Ecto neural progenitor cell (in vitro differentiated cells): ENCODE measurements around the gene ANKRD53.
"Not testable (repeated sequence)": the region's sequence is repeated elsewhere in the genome, so short reads cannot be mapped to it uniquely, and the experiment has no call there.

Source experiments
- DNase-seq: peaks from one replicate; pipeline ENCODE4 v3.0.0-alpha.2; 2018; ENCODE audit warnings: low spot score

The ANKRD53 gene

GRCh38 chr2:70991742-70992141, 13.3 kb downstream of the ANKRD53 start:
- no peak for DNase-seq

- DNase-seq, result no peak
Observed at GRCh38 chr2:70992945-70993853, 14.8 kb downstream of the ANKRD53 start.

- no peak for DNase-seq
Observed at GRCh38 chr2:70994009-70994698, 15.7 kb downstream of the ANKRD53 start.

GRCh38 chr2:70994699-70995425, 16.4 kb downstream of the ANKRD53 start, which contains the start of gene TEX261:
Gene TEX261, minus strand, starts transcription at chr2:70994873. Its CDS starts 116 bp downstream, at chr2:70994757.
- DNase-seq, result peak; percentile 95

GRCh38 chr2:70995426-70995729, 16.9 kb downstream of the ANKRD53 start:
- DNase-seq, result peak; percentile 66

GRCh38 chr2:70998885-70999284, 20.5 kb downstream of the ANKRD53 start:
- not testable (repeated sequence) for DNase-seq

- peak; percentile 29 for DNase-seq
Observed at GRCh38 chr2:70999362-70999761, 20.9 kb downstream of the ANKRD53 start.

GRCh38 chr2:70999931-71000330, 21.5 kb downstream of the ANKRD53 start:
- not testable (repeated sequence) for DNase-seq

GRCh38 chr2:71000780-71001591, 22.6 kb downstream of the ANKRD53 start:
- DNase-seq, result peak; percentile 80

- DNase-seq, result no peak
Observed at GRCh38 chr2:71001592-71001927, 23.1 kb downstream of the ANKRD53 start.

- DNase-seq, result peak; percentile 84
Observed at GRCh38 chr2:71001981-71002570, 23.6 kb downstream of the ANKRD53 start.

- no peak for DNase-seq
Observed at GRCh38 chr2:71003396-71003795, 25.0 kb downstream of the ANKRD53 start.

GRCh38 chr2:71003966-71004755, 25.7 kb downstream of the ANKRD53 start:
- no peak for DNase-seq

GRCh38 chr2:71004857-71005256, 26.4 kb downstream of the ANKRD53 start:
- no peak for DNase-seq

GRCh38 chr2:71005271-71006202, 27.1 kb downstream of the ANKRD53 start:
- no peak for DNase-seq

- no peak for DNase-seq
Observed at GRCh38 chr2:71006323-71006722, 27.9 kb downstream of the ANKRD53 start.

- no peak for DNase-seq
Observed at GRCh38 chr2:71006955-71007799, 28.7 kb downstream of the ANKRD53 start.

GRCh38 chr2:71008342-71008741, 29.9 kb downstream of the ANKRD53 start:
- DNase-seq, result no peak

GRCh38 chr2:71011786-71012185, 33.4 kb downstream of the ANKRD53 start:
- not testable (repeated sequence) for DNase-seq
